ENCODE measurements around the gene PBRM1. TPM values are rescaled to one million over a fixed set of nuclear protein-coding genes. Genes with fewer than 3 reads are reported as not detected.

The PBRM1 gene
- total and polyA plus RNA-seq, 3 experiments from 2014 or later = 78.6 to 83.6 (median 81.4) TPM

DNA sequence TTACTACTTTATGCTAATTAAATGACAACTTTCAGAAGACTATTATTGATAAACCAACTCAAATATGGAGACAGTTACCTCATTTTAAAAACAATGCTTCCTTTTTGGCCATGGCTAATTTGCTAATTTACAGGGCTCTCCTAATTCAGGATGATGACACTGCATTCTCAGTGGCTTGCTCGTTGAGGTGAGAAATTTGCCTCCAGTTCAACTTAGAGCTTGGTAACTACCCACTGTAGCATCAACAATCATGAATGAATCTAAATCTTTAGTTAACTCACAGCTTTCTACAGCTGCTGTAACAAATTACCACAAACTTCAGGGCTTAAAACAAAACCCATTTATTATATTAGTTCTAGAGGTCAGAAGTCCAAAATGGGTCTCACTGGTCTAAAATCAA is 14.0 kb downstream of the PBRM1 start:
- CTCF ChIA-PET = interaction anchor here (1.3 kb wide), 1 partner anchor 21 kb away, joined by 3 read pairs; no protein-coding TSS in a partner anchor
- no peaks in the 10 kb centered on the region for H3K27me3 Mint-ChIP-seq

DNA sequence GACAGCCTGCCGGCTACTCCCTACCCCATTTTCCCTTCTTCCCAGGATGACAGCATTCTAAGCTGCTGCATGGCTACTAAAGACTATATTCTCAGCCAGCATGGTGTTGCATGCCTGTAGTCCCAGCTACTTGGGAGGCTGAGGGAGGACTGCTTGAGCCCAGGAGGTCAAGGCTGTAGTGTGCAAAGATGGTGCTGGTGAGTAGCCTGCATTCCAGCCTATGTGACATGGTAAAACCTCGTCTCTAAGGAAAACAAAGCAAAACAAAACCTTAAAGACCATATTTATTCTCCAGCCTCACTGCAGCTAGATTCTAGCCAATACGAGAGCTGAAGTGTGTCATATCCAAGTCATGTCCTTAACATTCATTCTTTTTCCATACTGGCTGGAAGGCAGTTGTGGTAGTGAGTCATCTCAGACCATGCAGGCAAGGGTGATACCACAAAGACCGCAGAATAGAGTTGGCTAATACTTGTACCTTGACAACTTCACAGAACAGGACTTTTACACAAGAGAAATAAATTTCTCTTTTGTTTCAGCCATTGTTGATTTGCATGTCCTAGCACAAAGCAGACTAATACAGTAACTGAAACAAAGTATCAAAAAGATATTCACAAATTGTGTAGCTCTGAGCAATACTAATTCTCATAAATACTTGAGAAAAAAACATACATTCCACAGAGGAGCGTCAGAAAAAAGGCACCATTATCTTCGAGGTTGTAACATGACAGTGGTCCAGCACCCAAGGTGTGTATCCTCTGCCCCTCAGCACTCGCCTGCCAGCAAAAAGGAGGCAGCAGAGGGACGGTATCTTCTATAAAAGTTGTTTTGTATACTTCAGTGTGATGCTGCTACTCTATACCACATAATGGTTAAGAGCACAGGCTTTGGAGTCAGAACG is 14.8 kb downstream of the PBRM1 start:
- Histone ChIP-seq H3K9me3 (ENCODE audit: low read length) (no peaks in the 10 kb centered on the region), H3K27me3 (ENCODE audit: insufficient read depth, low read length, poor library complexity, severe bottlenecking) (no peaks in the 10 kb centered on the region), H3K4me3 (ENCODE audit: low read length) (no peak overlapping the region), H3K4me1 (ENCODE audit: insufficient read depth, low read length) (peaks cover 13% of the 10 kb centered on the region), H3K36me3 (ENCODE audit: insufficient read depth, low read length) (peaks cover 9% of the 10 kb centered on the region), H3K27ac (ENCODE audit: low read depth, low read length) (peak overlapping the region; percentile 45)
- ChIA-PET POLR2A (interaction anchor here (1.0 kb wide), 1 partner anchor 8 kb away, joined by 6 read pairs; no protein-coding TSS in a partner anchor), CTCF (interaction anchor here (1.3 kb wide), 1 partner anchor 20 kb away, joined by 3 read pairs; no protein-coding TSS in a partner anchor)
- H3K27me3 Mint-ChIP-seq = no peaks in the 10 kb centered on the region
- H3K36me3 Mint-ChIP-seq = peaks cover 0 to 63% (median 14%) of the 10 kb centered on the region in 3 donors
- H3K9me3 Mint-ChIP-seq = no peaks in the 10 kb centered on the region
- H3K4me3 Mint-ChIP-seq = peak overlapping the region in 6 of 7 donors; percentile 27 to 84 (median 57)
- peaks cover 31 to 43% (median 33%) of the 10 kb centered on the region in 3 donors for H3K4me1 Mint-ChIP-seq
- DNase-seq = peak in 2 of 5 donors; percentile 11 to 62
- peak overlapping the region; percentile 69 to 95 (median 90) for H3K27ac Mint-ChIP-seq

More for the DNA sequence above, 14.0 kb downstream of the PBRM1 start:
- H3K9me3 Mint-ChIP-seq = no peaks in the 10 kb centered on the region
- no peak for DNase-seq
- POLR2A ChIA-PET = no interaction called here
- H3K27ac Mint-ChIP-seq = peak overlapping the region; percentile 29 to 95 (median 88)
- no peaks in the 10 kb centered on the region for H3K9me3 ChIP-seq (ENCODE audit: low read length)
- H3K4me3 ChIP-seq (ENCODE audit: low read length) = no peak overlapping the region
- peak overlapping the region; percentile 45 for H3K27ac ChIP-seq (ENCODE audit: low read depth, low read length)
- H3K4me1 Mint-ChIP-seq = peaks cover 34 to 48% (median 37%) of the 10 kb centered on the region in 3 donors
- H3K36me3 ChIP-seq (ENCODE audit: insufficient read depth, low read length) = peaks cover 16% of the 10 kb centered on the region
- H3K4me1 ChIP-seq (ENCODE audit: insufficient read depth, low read length) = peaks cover 13% of the 10 kb centered on the region
- peaks cover 0 to 63% (median 18%) of the 10 kb centered on the region in 3 donors for H3K36me3 Mint-ChIP-seq
- no peaks in the 10 kb centered on the region for H3K27me3 ChIP-seq (ENCODE audit: insufficient read depth, low read length, poor library complexity, severe bottlenecking)
- peak overlapping the region in 2 of 7 donors; percentile 12 to 61 for H3K4me3 Mint-ChIP-seq

DNA sequence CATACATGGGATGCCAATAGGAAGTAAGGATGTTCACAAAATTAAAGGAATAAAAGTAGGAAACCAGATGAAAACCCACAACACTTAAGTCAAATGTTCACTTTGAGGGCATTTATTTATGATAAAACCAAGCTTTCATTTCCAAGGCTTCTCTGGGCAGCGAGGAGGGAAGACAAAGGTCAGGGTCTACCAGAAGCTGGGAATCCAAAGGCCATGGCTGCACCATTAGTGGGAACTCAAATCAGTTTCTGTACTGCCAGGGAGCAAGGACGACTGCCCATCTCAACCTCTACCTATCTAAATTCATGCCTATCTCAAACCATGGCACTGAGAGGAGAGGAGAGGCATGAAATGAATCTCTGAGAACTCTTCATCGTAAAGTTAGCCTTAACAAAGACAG is 22.6 kb downstream of the PBRM1 start:
- peaks cover 0 to 6% (median 0%) of the 10 kb centered on the region in 3 donors for H3K4me1 Mint-ChIP-seq
- no peaks in the 10 kb centered on the region for H3K9me3 Mint-ChIP-seq
- Histone ChIP-seq H3K27ac (ENCODE audit: low read depth, low read length) (no peak overlapping the region), H3K36me3 (ENCODE audit: insufficient read depth, low read length) (peaks cover 27% of the 10 kb centered on the region), H3K4me1 (ENCODE audit: insufficient read depth, low read length) (no peaks in the 10 kb centered on the region), H3K4me3 (ENCODE audit: low read length) (no peak overlapping the region), H3K27me3 (ENCODE audit: insufficient read depth, low read length, poor library complexity, severe bottlenecking) (no peaks in the 10 kb centered on the region), H3K9me3 (ENCODE audit: low read length) (no peaks in the 10 kb centered on the region)
- CTCF ChIA-PET = no interaction called here
- POLR2A ChIA-PET = interaction anchor here (0.6 to 0.7 kb wide), 2 partner anchors 8 to 21 kb away, joined by 3 to 6 read pairs; no protein-coding TSS in a partner anchor
- H3K4me3 Mint-ChIP-seq = no peak overlapping the region
- H3K36me3 Mint-ChIP-seq = peaks cover 9 to 71% (median 22%) of the 10 kb centered on the region in 3 donors
- no peak for DNase-seq
- no peaks in the 10 kb centered on the region for H3K27me3 Mint-ChIP-seq
- H3K27ac Mint-ChIP-seq = peak overlapping the region in 1 of 8 donors; percentile 26

DNA sequence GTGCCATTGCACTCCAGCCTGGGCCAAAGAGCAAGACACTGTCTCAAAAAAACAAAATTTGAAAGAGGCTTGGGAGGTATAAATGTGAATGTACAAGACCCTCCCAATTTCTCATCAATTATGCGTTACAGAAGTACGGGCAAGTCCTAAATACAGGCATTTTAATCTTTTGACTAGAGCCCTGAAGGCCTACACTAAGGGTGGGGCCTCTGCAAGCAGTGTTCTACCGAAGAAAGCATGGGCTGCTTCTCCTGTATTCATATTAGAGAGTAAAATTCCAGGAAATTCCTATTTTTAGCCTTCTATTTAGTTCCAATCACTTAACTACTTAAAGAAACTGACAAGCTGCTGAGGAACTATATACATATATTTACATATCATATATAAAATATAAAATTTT is 25.7 kb downstream of the PBRM1 start:
- Histone ChIP-seq H3K4me1 (ENCODE audit: insufficient read depth, low read length) (no peaks in the 10 kb centered on the region), H3K27me3 (ENCODE audit: insufficient read depth, low read length, poor library complexity, severe bottlenecking) (no peaks in the 10 kb centered on the region), H3K27ac (ENCODE audit: low read depth, low read length) (no peak overlapping the region), H3K9me3 (ENCODE audit: low read length) (no peaks in the 10 kb centered on the region), H3K4me3 (ENCODE audit: low read length) (no peak overlapping the region), H3K36me3 (ENCODE audit: insufficient read depth, low read length) (peaks cover 35% of the 10 kb centered on the region)
- Mint-ChIP-seq H3K27me3 (no peaks in the 10 kb centered on the region), H3K4me1 (peaks cover 0 to 9% (median 6%) of the 10 kb centered on the region in 3 donors), H3K27ac (no peak overlapping the region), H3K4me3 (no peak overlapping the region), H3K36me3 (peaks cover 9 to 74% (median 20%) of the 10 kb centered on the region in 3 donors), H3K9me3 (no peaks in the 10 kb centered on the region)
- ChIA-PET CTCF (no interaction called here), POLR2A (no interaction called here)
- no peak for DNase-seq

DNA sequence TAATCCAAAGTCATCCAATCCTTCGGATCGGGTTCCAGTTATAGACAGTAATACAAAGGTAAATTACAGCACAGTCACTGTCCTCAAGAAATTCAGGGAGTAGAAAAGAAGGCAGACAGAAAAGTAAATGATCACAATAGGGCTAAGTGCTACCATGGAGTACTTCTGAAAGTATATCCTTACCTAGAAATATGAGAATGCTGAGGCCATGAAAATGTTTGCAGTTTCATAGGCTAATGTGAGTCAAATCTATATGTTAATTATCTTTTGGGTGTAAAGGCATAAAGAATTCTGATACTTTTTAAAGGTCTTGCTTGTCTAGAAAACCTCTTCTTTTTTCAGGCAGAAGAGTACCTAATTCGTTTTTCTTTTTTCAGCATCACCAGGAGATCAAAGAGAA is 29.8 kb downstream of the PBRM1 start:
- no peaks in the 10 kb centered on the region for H3K9me3 ChIP-seq (ENCODE audit: low read length)
- POLR2A ChIA-PET = no interaction called here
- no peaks in the 10 kb centered on the region for H3K27me3 Mint-ChIP-seq

DNA sequence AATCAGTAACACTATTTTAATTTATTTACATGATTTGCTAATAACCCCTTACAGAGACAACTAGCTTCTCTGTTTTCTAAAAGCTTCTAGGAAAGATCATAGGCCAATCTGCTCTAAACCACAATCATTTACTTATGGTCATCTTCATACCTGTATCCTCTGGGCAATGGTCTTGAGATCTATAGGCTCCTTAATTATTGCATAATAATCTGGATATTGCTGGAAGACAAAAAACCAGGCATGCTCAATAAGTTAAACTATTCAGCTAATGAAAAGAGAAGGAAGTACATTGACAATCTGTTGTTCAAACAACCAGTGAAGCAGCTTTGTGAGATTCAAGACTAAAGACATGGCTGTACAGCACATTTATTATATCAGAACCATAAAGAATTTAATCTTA is 34.1 kb downstream of the PBRM1 start:
- no peak overlapping the region for H3K4me3 ChIP-seq (ENCODE audit: low read length)
- H3K4me1 ChIP-seq (ENCODE audit: insufficient read depth, low read length) = no peaks in the 10 kb centered on the region
- Mint-ChIP-seq H3K36me3 (peaks cover 0 to 81% (median 28%) of the 10 kb centered on the region in 3 donors), H3K9me3 (no peaks in the 10 kb centered on the region), H3K27ac (no peak overlapping the region), H3K4me3 (no peak overlapping the region), H3K4me1 (peaks cover 0 to 13% (median 0%) of the 10 kb centered on the region in 3 donors), H3K27me3 (no peaks in the 10 kb centered on the region)
- DNase-seq = no peak
- ChIA-PET POLR2A (no interaction called here), CTCF (interaction anchor here (1.1 kb wide), 1 partner anchor 20 kb away, joined by 3 read pairs; no protein-coding TSS in a partner anchor)
- peaks cover 28% of the 10 kb centered on the region for H3K36me3 ChIP-seq (ENCODE audit: insufficient read depth, low read length)
- H3K27me3 ChIP-seq (ENCODE audit: insufficient read depth, low read length, poor library complexity, severe bottlenecking) = no peaks in the 10 kb centered on the region
- no peak overlapping the region for H3K27ac ChIP-seq (ENCODE audit: low read depth, low read length)
- no peaks in the 10 kb centered on the region for H3K9me3 ChIP-seq (ENCODE audit: low read length)

More for the DNA sequence above, 29.8 kb downstream of the PBRM1 start:
- H3K4me3 Mint-ChIP-seq = no peak overlapping the region
- Histone ChIP-seq H3K36me3 (ENCODE audit: insufficient read depth, low read length) (peaks cover 27% of the 10 kb centered on the region), H3K4me1 (ENCODE audit: insufficient read depth, low read length) (no peaks in the 10 kb centered on the region), H3K27ac (ENCODE audit: low read depth, low read length) (no peak overlapping the region), H3K4me3 (ENCODE audit: low read length) (no peak overlapping the region), H3K27me3 (ENCODE audit: insufficient read depth, low read length, poor library complexity, severe bottlenecking) (no peaks in the 10 kb centered on the region)
- peak overlapping the region in 4 of 8 donors; percentile 32 to 87 (median 40) for H3K27ac Mint-ChIP-seq
- H3K9me3 Mint-ChIP-seq = no peaks in the 10 kb centered on the region
- H3K36me3 Mint-ChIP-seq = peaks cover 0 to 80% (median 16%) of the 10 kb centered on the region in 3 donors
- CTCF ChIA-PET = no interaction called here
- no peak for DNase-seq
- peaks cover 0 to 16% (median 0%) of the 10 kb centered on the region in 3 donors for H3K4me1 Mint-ChIP-seq

DNA sequence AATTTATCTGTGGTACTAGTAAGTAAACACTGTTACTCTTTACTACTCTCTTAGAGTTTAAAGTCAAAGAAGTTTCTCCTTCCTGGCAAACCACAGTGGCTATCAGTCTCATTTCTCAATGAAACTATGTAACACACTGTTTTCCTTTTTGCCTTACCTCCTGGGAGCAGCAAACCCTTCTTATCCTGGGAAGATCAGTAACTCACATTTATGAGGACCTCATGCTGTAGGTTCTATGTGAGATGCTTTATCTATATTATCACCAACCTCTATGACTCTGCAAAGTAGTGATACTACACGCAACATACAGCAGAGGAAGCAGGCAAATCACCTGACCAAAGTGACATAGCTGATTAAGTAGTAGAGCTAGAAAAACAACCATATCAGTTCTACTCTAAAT is 35.3 kb downstream of the PBRM1 start:
- POLR2A ChIA-PET = no interaction called here
- H3K27me3 ChIP-seq (ENCODE audit: insufficient read depth, low read length, poor library complexity, severe bottlenecking) = no peaks in the 10 kb centered on the region
- Mint-ChIP-seq H3K4me1 (peaks cover 0 to 7% (median 0%) of the 10 kb centered on the region in 3 donors), H3K9me3 (no peaks in the 10 kb centered on the region), H3K4me3 (no peak overlapping the region), H3K36me3 (peaks cover 0 to 82% (median 25%) of the 10 kb centered on the region in 3 donors), H3K27ac (peak overlapping the region in 1 of 8 donors; percentile 48), H3K27me3 (no peaks in the 10 kb centered on the region)
- CTCF ChIA-PET = interaction anchor here (1.1 kb wide), 1 partner anchor 21 kb away, joined by 3 read pairs; no protein-coding TSS in a partner anchor
- peaks cover 30% of the 10 kb centered on the region for H3K36me3 ChIP-seq (ENCODE audit: insufficient read depth, low read length)
- H3K4me3 ChIP-seq (ENCODE audit: low read length) = no peak overlapping the region
- peak overlapping the region; percentile 25 for H3K27ac ChIP-seq (ENCODE audit: low read depth, low read length)
- no peaks in the 10 kb centered on the region for H3K4me1 ChIP-seq (ENCODE audit: insufficient read depth, low read length)
- no peaks in the 10 kb centered on the region for H3K9me3 ChIP-seq (ENCODE audit: low read length)
- no peak for DNase-seq

All from CD8-positive, alpha-beta memory T cell (primary cell).